ENCODE data around the gene COL15A1.

GRCh38 chr9:99038484-99038820 lies 94.7 kb downstream of the COL15A1 start:
- TF ChIP-seq, protein P1, sequence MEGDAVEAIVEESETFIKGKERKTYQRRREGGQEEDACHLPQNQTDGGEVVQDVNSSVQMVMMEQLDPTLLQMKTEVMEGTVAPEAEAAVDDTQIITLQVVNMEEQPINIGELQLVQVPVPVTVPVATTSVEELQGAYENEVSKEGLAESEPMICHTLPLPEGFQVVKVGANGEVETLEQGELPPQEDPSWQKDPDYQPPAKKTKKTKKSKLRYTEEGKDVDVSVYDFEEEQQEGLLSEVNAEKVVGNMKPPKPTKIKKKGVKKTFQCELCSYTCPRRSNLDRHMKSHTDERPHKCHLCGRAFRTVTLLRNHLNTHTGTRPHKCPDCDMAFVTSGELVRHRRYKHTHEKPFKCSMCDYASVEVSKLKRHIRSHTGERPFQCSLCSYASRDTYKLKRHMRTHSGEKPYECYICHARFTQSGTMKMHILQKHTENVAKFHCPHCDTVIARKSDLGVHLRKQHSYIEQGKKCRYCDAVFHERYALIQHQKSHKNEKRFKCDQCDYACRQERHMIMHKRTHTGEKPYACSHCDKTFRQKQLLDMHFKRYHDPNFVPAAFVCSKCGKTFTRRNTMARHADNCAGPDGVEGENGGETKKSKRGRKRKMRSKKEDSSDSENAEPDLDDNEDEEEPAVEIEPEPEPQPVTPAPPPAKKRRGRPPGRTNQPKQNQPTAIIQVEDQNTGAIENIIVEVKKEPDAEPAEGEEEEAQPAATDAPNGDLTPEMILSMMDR (IDR thresholded peaks at IDR 0.05): no peak
- TF ChIP-seq ZFX (IDR thresholded peaks at IDR 0.05; ENCODE audit: borderline replicate concordance): no peak
